HG02678 (cell line): ENCODE data around the gene NRXN2.

Experiments
- ATAC-seq: cut with Tn5 transposase; IDR thresholded peaks from one replicate; pipeline ENCODE4 v1.9.1; 2021; ENCODE audit warnings: mild to moderate bottlenecking, moderate library complexity; ENCODE audit not compliant: unreplicated experiment

Gene NRXN2

GRCh38 chr11:64759131-64759721 lies 36.2 kb upstream of the NRXN2 start:
- ATAC-seq, result no peak

GRCh38 chr11:64758330-64759079 lies 35.5 kb upstream of the NRXN2 start:
- no peak for ATAC-seq

- no peak for ATAC-seq
Observed at GRCh38 chr11:64757549-64758329, 34.7 kb upstream of the NRXN2 start.

GRCh38 chr11:64755681-64756361 lies 32.8 kb upstream of the NRXN2 start:
- no peak for ATAC-seq

- no peak for ATAC-seq
Observed at GRCh38 chr11:64754919-64755662, 32.1 kb upstream of the NRXN2 start.

GRCh38 chr11:64754124-64754918 lies 31.3 kb upstream of the NRXN2 start:
- no peak for ATAC-seq

GRCh38 chr11:64753380-64754123 lies 30.6 kb upstream of the NRXN2 start:
- ATAC-seq, result no peak

- no peak for ATAC-seq
Observed at GRCh38 chr11:64753019-64753379, 30.0 kb upstream of the NRXN2 start.

GRCh38 chr11:64752175-64752970 lies 29.4 kb upstream of the NRXN2 start:
- ATAC-seq, result no peak

GRCh38 chr11:64751580-64751979 lies 28.6 kb upstream of the NRXN2 start:
- ATAC-seq, result no peak

GRCh38 chr11:64751136-64751535 lies 28.1 kb upstream of the NRXN2 start:
- ATAC-seq, result no peak

- no peak for ATAC-seq
Observed at GRCh38 chr11:64750361-64751054, 27.5 kb upstream of the NRXN2 start.

- ATAC-seq, result no peak
Observed at GRCh38 chr11:64747961-64748665, 25.1 kb upstream of the NRXN2 start.

GRCh38 chr11:64746486-64746885 lies 23.5 kb upstream of the NRXN2 start:
- ATAC-seq, result no peak

- no peak for ATAC-seq
Observed at GRCh38 chr11:64745521-64746328, 22.7 kb upstream of the NRXN2 start.

GRCh38 chr11:64745189-64745520 lies 22.2 kb upstream of the NRXN2 start:
- peak; percentile 32 for ATAC-seq
